SHP77 treated with DMSO at 0.1 percent for 48 hours (cell line): ENCODE measurements around the gene NLRC5.
"Not testable (repeated sequence)": the region's sequence is repeated elsewhere in the genome, so short reads cannot be mapped to it uniquely, and the experiment has no call there.

Source experiments
- DNase-seq: peaks from one replicate; lab custom pipeline; 2025; lab: John Stamatoyannopoulos, UW

Gene NLRC5

GRCh38 chr16:57071081-57071732 is 81.8 kb downstream of the NLRC5 start:
- not testable (repeated sequence) for DNase-seq

GRCh38 chr16:57071831-57072582 is 82.7 kb downstream of the NLRC5 start:
- no peak for DNase-seq

- DNase-seq = no peak
These were observed 83.4 kb downstream of the NLRC5 start for GRCh38 chr16:57072616-57073275.

GRCh38 chr16:57077714-57078113 is 88.4 kb downstream of the NLRC5 start:
- no peak for DNase-seq

GRCh38 chr16:57081744-57082143 is 92.4 kb downstream of the NLRC5 start:
- DNase-seq = no peak

GRCh38 chr16:57082664-57083063 is 93.3 kb downstream of the NLRC5 start:
- DNase-seq = no peak

GRCh38 chr16:57083485-57084126 is 94.2 kb downstream of the NLRC5 start:
- DNase-seq = no peak

GRCh38 chr16:57084257-57084770 is 95.0 kb downstream of the NLRC5 start:
- DNase-seq = peak; percentile 35

- DNase-seq = no peak
These were observed 95.6 kb downstream of the NLRC5 start for GRCh38 chr16:57084996-57085395.

- DNase-seq = no peak
These were observed 97.6 kb downstream of the NLRC5 start for GRCh38 chr16:57087003-57087402.

- peak; percentile 48 for DNase-seq
These were observed 100.0 kb downstream of the NLRC5 start for GRCh38 chr16:57089406-57089805.

- no peak for DNase-seq
These were observed 102.0 kb downstream of the NLRC5 start for GRCh38 chr16:57091200-57091974.

GRCh38 chr16:57091975-57092785 is 102.8 kb downstream of the NLRC5 start, which contains the start of gene CPNE2:
Gene CPNE2, plus strand, starts transcription at chr16:57092583. Its CDS starts 18,160 bp downstream, at chr16:57110743.
- no peak for DNase-seq

- no peak for DNase-seq
These were observed 103.5 kb downstream of the NLRC5 start for GRCh38 chr16:57092786-57093411.

GRCh38 chr16:57093666-57094564 is 104.6 kb downstream of the NLRC5 start:
- no peak for DNase-seq

GRCh38 chr16:57094911-57095310 is 105.6 kb downstream of the NLRC5 start:
- DNase-seq = no peak

GRCh38 chr16:57096192-57096591 is 106.8 kb downstream of the NLRC5 start:
- no peak for DNase-seq

- DNase-seq = no peak
These were observed 107.4 kb downstream of the NLRC5 start for GRCh38 chr16:57096793-57097192.
